HG03175 (cell line): Measurements from ENCODE around the gene LRCH1.

Source experiments
- ATAC-seq: cut with Tn5 transposase; IDR thresholded peaks from one replicate; pipeline ENCODE4 v1.9.1; 2021; ENCODE audit warnings: mild to moderate bottlenecking, moderate library complexity; ENCODE audit not compliant: unreplicated experiment

LRCH1 gene

DNA sequence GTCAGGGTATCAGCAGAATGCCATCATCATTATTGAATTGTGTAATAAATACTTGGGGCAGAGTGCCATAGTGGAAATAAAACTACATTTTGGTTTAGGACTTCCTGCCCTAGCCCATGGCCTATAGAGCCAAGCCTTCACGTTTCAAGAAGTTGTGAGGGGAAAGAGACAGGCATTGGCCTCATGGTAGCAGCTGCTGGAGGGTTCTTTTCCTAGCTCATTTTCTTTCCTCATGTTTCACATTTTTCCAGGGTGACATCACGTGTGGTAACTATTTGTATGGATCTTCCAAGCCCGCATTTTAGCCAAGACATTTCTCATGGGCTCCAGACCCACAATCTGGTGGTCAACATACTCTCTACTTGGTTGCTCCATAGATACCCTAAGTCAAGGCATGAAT, 80.4 kb downstream of the LRCH1 start:
- no peak for ATAC-seq

DNA sequence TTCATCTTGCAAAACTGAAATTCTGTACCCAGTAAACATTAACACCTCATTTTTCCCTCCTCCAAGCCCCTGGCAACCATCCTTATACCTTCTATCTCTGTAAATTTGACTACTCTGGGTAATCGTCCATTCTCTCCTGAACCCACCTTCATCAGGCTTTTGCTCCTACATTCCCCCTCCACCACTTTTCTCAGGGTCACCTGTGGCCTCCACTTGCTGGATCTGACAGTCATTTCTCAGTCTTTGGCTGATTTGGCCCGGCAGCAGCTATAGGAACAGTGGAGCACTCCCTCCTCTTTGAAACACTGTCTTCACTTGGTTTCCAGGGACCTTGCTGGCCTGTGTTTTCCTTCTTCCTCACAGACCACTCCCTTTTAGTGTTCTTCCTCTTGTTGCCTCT, 83.5 kb downstream of the LRCH1 start:
- ATAC-seq, result no peak

GRCh38 chr13:46637213-46637612, 84.2 kb downstream of the LRCH1 start:
- no peak for ATAC-seq

DNA sequence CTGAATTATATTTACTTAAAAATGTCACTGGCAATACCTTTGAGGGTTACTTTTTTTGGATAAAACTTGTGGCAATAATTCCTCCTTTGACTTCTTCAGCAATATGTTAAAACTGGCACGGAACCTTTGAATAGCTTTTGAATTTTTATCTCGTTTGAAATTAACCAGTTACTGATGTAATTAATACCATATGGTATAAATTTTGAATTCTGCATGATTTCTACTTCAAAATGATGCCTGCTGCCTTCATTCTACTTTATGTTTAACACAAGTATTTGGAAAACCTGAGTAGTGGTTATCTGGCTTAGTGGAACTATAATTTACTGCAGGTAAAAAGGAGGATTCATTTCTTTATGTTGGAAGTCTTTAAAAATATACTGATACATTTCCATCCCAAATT, 85.3 kb downstream of the LRCH1 start:
- ATAC-seq, result no peak

DNA sequence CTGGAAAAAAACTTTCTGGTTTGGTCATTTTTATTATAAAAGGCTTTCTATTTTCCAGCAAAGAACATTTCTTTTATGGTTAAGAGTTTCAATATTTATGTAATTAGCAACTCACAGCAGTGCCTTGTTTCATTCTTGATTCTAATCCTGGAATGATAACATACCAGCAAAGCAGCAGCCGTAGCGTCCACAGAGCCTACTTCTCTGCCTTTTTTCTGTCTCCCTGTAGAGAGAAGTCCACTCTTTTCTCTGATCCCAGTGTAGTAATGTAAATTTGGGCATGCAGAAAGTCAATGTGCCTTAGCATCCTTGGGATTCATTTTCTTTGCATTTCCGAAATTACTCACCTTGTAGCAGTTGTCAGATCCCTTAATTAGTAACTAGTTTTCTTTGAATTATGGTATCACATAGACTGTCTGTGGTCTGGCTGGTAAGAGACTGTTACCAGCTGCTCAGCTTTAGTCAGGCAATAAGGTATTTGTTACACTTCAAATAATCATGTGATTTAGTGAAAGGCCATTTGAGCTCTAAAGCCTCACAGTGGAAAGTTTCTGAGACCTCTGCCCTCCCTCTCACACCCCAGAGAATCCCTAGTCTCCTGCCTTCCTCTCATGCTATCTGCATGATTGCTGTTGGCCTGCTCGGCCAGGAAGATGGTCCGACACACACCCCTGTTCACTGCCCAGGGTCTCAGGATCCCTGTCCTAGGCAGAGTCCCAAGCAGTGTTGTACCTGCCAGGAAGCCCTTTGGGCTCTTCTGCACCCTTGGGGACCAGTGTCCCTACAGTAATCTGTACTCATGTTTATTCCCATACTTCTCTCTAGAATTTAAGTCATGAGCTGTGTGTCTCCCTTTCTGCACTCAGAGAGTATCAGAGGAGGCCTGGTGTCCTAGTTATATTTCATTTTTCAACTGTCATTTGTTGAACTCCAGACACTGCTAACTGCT, 86.3 kb downstream of the LRCH1 start:
- peak; percentile 94 for ATAC-seq

DNA sequence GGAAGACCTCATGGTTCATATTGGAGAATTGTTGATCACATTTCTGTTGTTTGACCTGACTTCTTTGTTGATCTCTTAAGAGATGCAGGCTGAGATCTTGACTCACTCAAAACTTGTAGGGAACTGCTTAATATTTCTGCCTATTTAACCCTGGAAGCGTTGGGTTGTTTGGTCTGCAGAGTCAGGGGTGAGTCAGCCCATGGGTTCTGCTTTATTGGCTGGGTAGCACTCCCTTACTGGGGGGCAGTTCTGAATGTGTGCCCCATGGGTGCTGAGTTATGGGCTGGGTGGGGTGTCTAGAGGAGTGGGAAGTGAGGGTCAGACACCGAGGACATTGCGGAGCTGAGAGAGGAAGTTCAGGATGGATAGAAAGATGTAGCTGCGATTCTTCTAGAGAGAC, 87.9 kb downstream of the LRCH1 start:
- ATAC-seq, result no peak

DNA sequence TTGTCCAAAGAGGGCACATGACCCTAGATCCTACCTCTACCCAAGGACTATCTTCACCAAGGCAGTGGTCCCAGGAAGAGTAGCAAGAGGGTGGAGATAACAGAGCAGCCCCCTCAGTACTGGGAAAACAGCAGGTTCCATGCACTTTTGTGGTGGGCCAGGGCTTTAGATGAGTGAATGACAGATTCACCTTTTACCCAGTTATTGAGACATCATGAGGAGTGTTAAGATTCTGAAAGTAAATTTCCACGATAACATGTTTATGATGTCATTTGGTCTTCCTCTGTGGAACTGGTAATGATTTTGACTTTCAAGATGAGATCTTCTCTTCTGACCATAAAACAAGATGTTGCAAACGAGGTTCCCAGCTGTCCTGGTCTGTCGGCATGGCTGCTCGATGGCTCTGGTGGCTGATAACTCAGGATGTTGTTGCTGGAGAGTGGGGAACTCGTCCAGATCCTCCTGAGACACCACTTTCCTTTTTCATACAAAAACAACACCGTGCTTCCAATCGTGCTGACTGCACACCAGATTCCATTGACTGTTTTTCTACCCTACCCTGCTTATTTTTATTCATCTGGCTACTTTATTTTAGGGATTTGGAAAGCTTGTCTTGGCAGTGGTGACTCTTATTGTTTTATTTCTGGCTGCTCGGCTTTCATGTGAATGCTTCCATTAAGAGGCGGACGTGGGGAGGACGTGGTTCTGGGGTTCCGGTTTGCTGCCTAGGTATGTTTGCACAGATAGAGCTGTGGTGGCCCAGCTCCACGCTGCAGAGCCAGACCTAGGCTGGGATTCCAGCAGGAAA, 88.5 kb downstream of the LRCH1 start:
- no peak for ATAC-seq

DNA sequence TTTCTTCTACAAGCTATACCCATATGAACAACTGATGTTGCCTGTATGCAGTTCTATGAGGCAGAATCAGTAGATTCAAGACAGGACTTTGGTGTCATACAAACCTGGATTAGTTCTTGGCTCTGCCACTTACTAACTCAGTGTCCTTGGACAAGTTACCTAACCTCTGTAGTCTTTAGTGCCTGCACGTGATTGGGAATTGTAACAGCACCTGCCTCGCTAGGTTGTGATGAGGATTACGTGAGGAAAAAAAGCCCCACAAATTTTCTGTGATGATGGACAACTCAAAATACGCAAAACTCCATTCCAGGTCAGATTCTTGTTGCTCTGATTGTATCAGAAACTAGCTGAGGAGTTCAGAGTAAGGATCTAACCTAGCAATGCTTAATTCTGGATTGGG, 89.3 kb downstream of the LRCH1 start:
- ATAC-seq, result no peak

GRCh38 chr13:46643165-46643777, 90.3 kb downstream of the LRCH1 start:
- no peak for ATAC-seq

- ATAC-seq, result no peak
Observed at GRCh38 chr13:46644816-46645215, 91.8 kb downstream of the LRCH1 start.

- no peak for ATAC-seq
Observed at GRCh38 chr13:46647512-46648065, 94.6 kb downstream of the LRCH1 start.

GRCh38 chr13:46648166-46648607, 95.2 kb downstream of the LRCH1 start:
- ATAC-seq, result peak; percentile 81

GRCh38 chr13:46649816-46650215, 96.8 kb downstream of the LRCH1 start:
- ATAC-seq, result no peak

DNA sequence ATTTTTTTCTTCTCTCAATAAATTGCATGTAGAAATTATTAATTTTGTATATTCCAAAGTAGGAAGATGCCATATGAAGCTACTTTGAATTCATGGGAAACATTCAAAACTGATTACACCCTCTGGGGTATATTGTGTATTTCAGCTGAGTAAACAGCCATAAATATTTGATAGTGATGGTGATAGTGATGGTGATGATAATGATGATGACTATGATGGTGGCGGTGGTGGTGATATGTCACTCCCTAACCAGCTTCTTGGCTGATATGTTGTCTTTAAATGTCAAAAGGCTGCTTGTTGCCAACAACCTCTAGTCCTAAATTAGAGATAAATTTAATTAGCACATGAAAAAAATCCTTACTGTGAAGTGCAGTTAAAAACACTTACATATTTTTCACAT, 102.0 kb downstream of the LRCH1 start:
- ATAC-seq, result no peak

GRCh38 chr13:46655377-46656180, 102.6 kb downstream of the LRCH1 start:
- no peak for ATAC-seq

DNA sequence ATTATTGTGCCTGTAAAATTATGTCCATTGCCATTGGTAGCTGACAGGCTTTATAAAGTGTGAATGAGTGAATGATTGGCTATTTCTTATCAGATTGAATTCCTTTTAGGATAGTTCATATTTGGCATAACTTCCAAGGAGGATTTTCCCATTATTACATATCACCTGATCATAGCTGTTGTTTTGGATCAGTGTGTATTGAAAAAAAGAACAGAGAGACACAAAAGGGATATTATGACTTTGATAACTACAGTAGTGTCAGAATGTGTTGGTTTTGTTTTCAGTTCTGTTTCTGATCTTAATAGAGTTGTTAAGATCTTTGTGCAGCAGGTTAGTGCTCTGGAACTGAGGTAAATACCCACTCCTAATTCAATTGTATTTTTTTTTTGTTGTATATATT, 103.8 kb downstream of the LRCH1 start:
- ATAC-seq, result peak; percentile 88

DNA sequence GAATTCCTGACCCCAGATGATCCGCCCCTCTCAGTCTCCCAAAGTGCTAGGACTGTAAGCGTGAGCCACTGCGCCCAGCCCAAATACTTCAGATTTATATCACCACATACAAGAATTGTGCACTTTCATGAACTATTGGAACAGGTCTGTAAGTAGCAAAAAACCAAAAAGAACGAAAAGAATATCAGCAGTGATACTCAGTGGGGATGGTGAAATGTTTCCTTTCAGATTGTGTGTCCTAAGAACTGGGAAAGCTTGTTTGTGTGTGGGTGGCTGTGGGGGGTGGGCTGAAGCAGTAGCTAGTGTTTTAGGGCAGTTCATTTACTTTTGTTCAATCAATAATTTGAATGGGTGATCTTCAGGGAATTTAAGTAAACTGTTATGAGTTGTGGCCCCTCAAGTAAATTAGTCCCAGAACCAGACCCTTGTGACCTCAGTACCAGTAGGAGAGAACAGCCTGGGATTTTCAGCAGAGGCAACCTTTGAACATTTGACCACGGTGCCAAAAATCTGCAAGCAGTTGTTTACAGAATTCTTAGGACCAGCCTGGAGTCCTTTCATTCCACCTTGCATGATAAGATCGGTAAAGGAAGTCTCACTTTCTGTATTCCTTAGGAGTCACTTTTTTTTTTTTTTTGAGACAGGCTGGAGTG, 106.6 kb downstream of the LRCH1 start:
- ATAC-seq, result no peak

- ATAC-seq, result no peak
Observed at GRCh38 chr13:46660416-46660815, 107.4 kb downstream of the LRCH1 start.

DNA sequence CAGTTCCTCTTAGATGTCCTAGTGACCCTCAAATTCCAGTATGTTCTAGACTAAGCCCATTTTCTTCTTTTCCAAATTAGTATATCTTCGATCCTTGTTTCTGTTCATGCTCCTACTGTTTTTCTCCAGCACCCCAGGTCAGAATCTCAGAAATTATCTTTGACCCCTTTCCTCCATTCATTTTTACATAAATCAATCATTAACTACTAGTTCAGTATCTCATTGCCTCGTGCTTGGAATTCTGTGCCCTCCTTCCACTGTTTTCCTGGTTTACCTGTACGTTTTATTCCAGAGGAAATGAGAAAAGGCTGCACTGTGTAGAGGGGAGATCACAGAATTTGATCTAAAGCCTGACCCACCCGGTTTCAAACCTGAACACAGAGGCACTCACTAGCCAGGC, 107.9 kb downstream of the LRCH1 start:
- no peak for ATAC-seq

DNA sequence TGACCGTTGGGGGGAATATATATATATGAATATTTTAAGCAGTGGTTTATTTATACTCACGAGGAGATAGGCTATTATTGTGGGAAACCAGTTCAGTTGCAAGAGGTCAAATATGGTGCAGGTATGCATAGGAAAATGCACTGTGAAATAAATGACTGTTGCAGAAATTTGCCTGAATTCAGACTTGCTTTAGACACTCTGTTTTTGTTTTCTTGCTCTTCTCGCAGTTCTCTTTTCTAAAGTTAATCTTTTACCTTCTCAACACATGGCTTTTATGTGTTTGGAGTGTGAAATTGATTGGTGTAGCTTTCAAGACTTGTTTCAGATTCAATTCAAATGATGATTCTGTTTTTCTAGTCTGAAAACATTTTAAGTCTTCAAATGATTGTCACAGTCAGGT, 109.7 kb downstream of the LRCH1 start:
- ATAC-seq, result peak; percentile 77
